ENCODE data around the gene TMEM190.
"Not testable (repeated sequence)": the region's sequence is repeated elsewhere in the genome, so short reads cannot be mapped to it uniquely, and the experiment has no call there.

- TF ChIP-seq CTCF, POLR2A (IDR thresholded peaks at IDR 0.05): not testable (repeated sequence)
Measured at GRCh38 chr19:55328774-55329318, 47.8 kb upstream of the TMEM190 start.
